ENCODE results near the gene ARMH1.

The ARMH1 gene

DNA sequence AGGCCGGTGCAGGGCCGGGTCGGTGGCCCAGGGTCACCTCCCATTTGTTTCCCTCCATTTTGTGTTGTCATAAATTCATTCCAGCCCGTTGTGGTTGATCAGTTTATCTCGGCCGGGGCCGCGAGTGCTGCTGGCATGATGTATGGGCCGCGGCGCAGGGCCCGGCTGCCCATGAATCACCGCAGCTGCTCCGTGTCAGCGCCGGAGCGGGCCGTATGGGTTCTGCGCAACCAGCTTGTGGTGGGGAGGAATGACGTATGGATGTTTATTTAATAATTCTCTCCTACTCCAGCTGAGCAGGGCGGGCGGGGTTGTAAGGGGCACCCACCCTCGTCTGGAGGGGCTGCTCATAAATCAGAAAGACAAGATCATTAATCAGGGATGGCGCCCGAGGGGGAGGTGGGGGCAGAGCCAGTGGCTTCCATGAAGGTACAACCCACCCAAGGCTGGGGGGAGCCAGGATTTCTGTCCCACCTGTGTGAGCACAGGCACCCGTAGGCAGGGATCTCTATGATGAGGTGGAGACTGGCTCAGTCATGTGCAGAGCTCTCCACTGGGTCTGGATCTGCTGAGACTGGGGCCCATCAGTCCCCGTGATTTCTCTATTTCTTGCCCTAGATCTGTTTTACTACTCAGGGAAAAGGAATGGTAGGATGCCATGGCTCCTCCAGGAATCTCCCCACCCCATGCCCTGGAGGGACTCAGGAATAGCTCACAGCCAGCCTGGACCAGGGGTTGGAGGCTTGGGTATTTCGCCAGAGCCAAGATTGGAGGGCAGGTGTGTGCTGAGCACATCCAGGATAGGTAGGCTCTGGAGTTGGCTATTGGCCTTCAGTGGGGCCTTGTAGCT lies 28.0 kb upstream of the ARMH1 start:
- TF ChIP-seq, protein P1, sequence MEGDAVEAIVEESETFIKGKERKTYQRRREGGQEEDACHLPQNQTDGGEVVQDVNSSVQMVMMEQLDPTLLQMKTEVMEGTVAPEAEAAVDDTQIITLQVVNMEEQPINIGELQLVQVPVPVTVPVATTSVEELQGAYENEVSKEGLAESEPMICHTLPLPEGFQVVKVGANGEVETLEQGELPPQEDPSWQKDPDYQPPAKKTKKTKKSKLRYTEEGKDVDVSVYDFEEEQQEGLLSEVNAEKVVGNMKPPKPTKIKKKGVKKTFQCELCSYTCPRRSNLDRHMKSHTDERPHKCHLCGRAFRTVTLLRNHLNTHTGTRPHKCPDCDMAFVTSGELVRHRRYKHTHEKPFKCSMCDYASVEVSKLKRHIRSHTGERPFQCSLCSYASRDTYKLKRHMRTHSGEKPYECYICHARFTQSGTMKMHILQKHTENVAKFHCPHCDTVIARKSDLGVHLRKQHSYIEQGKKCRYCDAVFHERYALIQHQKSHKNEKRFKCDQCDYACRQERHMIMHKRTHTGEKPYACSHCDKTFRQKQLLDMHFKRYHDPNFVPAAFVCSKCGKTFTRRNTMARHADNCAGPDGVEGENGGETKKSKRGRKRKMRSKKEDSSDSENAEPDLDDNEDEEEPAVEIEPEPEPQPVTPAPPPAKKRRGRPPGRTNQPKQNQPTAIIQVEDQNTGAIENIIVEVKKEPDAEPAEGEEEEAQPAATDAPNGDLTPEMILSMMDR (IDR thresholded peaks at IDR 0.05; ENCODE audit: borderline replicate concordance, extremely low read depth, low read length, poor library complexity, severe bottlenecking), result no peak
- TF ChIP-seq EZH2 (IDR thresholded peaks at IDR 0.05; ENCODE audit: borderline replicate concordance, low read depth, low read length, severe bottlenecking), result no peak
- Histone ChIP-seq H2AFZ (ENCODE audit: low read depth, low read length) (no peak overlapping the region), H3K4me2 (ENCODE audit: insufficient read depth, low read length) (no peak overlapping the region), H3K27me3 (ENCODE audit: insufficient read depth, low read length, poor library complexity) (no peaks in the 10 kb centered on the region), H3K4me1 (ENCODE audit: insufficient read depth, low read length) (no peaks in the 10 kb centered on the region), H3K9ac (ENCODE audit: low read depth, low read length) (no peak overlapping the region), H4K20me1 (ENCODE audit: insufficient read depth, low read length) (peaks cover 46% of the 10 kb centered on the region), H3K79me2 (ENCODE audit: insufficient read depth, low read length) (peaks cover 8% of the 10 kb centered on the region; the same call in 1 of the 2 replicates), H3K27ac (ENCODE audit: low read length) (no peak overlapping the region), H3K4me3 (ENCODE audit: low read depth in 1 of 2, low read length in 2 of 2) (no peak overlapping the region), H3K36me3 (ENCODE audit: insufficient read depth, low read length) (peaks cover 96% of the 10 kb centered on the region), H3K9me3 (ENCODE audit: insufficient read depth, low read length, severe bottlenecking) (no peaks in the 10 kb centered on the region)
- no peak for DNase-seq
- ATAC-seq (ENCODE audit: insufficient read depth, low read depth), result no peak

- no peak overlapping the region for H3K4me2 ChIP-seq (ENCODE audit: insufficient read depth, low read length)
- no peaks in the 10 kb centered on the region for H3K4me1 ChIP-seq (ENCODE audit: insufficient read depth, low read length)
- peaks cover 82% of the 10 kb centered on the region for H3K36me3 ChIP-seq (ENCODE audit: insufficient read depth, low read length)
- no peak for DNase-seq
- no peak for TF ChIP-seq EZH2 (IDR thresholded peaks at IDR 0.05; ENCODE audit: borderline replicate concordance, low read depth, low read length, severe bottlenecking)
- TF ChIP-seq, protein P1 (IDR thresholded peaks at IDR 0.05; ENCODE audit: borderline replicate concordance, extremely low read depth, low read length, poor library complexity, severe bottlenecking), result no peak
- peaks cover 4% of the 10 kb centered on the region; the same call in 1 of the 2 replicates for H3K79me2 ChIP-seq (ENCODE audit: insufficient read depth, low read length)
- no peak overlapping the region for H2AFZ ChIP-seq (ENCODE audit: low read depth, low read length)
- no peaks in the 10 kb centered on the region for H3K9me3 ChIP-seq (ENCODE audit: insufficient read depth, low read length, severe bottlenecking)
- peaks cover 46% of the 10 kb centered on the region for H4K20me1 ChIP-seq (ENCODE audit: insufficient read depth, low read length)
- H3K4me3 ChIP-seq (ENCODE audit: low read depth in 1 of 2, low read length in 2 of 2), result no peak overlapping the region
- no peak overlapping the region for H3K27ac ChIP-seq (ENCODE audit: low read length)
- ATAC-seq (ENCODE audit: insufficient read depth, low read depth), result no peak
- no peaks in the 10 kb centered on the region for H3K27me3 ChIP-seq (ENCODE audit: insufficient read depth, low read length, poor library complexity)
- no peak overlapping the region for H3K9ac ChIP-seq (ENCODE audit: low read depth, low read length)
Measured at GRCh38 chr1:44647896-44648295, 26.6 kb upstream of the ARMH1 start.

DNA sequence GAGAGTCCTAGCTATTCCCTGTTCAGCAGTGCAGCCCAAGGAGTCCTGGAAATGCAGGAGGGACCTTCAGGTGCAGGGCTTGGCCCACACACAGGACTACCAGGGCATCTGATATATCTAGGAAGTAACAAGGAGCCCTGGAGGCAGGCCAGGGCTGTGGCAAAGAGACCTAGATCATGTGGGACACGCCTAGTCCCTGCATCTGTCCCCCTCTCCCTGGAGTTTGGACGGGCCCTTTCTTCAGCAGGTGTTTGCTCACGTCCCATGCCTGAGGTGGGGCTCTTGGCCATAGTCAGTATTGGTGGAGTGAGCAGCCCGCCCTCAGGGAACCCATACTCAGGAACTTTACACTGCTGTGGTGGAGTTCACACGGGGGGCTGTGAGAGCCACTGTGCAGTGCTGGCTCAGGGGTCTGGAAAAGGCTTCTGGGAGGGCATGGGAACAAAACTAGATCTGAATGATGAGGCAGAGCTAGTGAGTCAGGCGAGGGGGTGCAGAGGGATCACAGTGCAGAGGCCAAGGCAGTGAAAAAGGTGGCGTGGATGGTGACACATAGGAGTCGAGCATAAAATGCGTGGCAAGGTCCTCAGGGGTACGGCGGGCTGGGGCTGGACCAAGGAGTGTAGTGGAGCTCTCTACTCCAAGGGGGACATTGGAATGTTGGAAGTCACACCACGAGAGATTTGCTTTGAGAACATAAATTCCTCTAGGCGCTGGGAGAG lies 25.8 kb upstream of the ARMH1 start:
- H3K27ac ChIP-seq (ENCODE audit: low read length), result no peak overlapping the region
- no peak overlapping the region for H3K4me3 ChIP-seq (ENCODE audit: low read depth in 1 of 2, low read length in 2 of 2)
- no peak for TF ChIP-seq EZH2 (IDR thresholded peaks at IDR 0.05; ENCODE audit: borderline replicate concordance, low read depth, low read length, severe bottlenecking)
- TF ChIP-seq, protein P1 (IDR thresholded peaks at IDR 0.05; ENCODE audit: borderline replicate concordance, extremely low read depth, low read length, poor library complexity, severe bottlenecking), result no peak
- H3K4me1 ChIP-seq (ENCODE audit: insufficient read depth, low read length), result no peaks in the 10 kb centered on the region
- H3K27me3 ChIP-seq (ENCODE audit: insufficient read depth, low read length, poor library complexity), result no peaks in the 10 kb centered on the region
- H3K9ac ChIP-seq (ENCODE audit: low read depth, low read length), result no peak overlapping the region
- H3K36me3 ChIP-seq (ENCODE audit: insufficient read depth, low read length), result peaks cover 74% of the 10 kb centered on the region
- H3K4me2 ChIP-seq (ENCODE audit: insufficient read depth, low read length), result no peak overlapping the region
- no peaks in the 10 kb centered on the region for H3K79me2 ChIP-seq (ENCODE audit: insufficient read depth, low read length)
- H2AFZ ChIP-seq (ENCODE audit: low read depth, low read length), result no peak overlapping the region
- DNase-seq, result no peak
- ATAC-seq (ENCODE audit: insufficient read depth, low read depth), result no peak
- peaks cover 38% of the 10 kb centered on the region for H4K20me1 ChIP-seq (ENCODE audit: insufficient read depth, low read length)
- H3K9me3 ChIP-seq (ENCODE audit: insufficient read depth, low read length, severe bottlenecking), result no peaks in the 10 kb centered on the region

All from DND-41 (cell line).